GM12891 (cell line): ENCODE data around the gene PSTK.

Experiments used
- PAX5 ChIP-seq: IDR thresholded peaks from 2 replicates; pipeline ENCODE4 v1.6.1; 2011; ENCODE audit warnings: low read length, moderate library complexity, mild to moderate bottlenecking; ENCODE audit not compliant: insufficient read depth, severe bottlenecking
- POLR2AphosphoS5 ChIP-seq: IDR thresholded peaks from 2 replicates; pipeline ENCODE4 v1.6.1; 2011; ENCODE audit warnings: low read depth, low read length, control low read depth

DNA sequence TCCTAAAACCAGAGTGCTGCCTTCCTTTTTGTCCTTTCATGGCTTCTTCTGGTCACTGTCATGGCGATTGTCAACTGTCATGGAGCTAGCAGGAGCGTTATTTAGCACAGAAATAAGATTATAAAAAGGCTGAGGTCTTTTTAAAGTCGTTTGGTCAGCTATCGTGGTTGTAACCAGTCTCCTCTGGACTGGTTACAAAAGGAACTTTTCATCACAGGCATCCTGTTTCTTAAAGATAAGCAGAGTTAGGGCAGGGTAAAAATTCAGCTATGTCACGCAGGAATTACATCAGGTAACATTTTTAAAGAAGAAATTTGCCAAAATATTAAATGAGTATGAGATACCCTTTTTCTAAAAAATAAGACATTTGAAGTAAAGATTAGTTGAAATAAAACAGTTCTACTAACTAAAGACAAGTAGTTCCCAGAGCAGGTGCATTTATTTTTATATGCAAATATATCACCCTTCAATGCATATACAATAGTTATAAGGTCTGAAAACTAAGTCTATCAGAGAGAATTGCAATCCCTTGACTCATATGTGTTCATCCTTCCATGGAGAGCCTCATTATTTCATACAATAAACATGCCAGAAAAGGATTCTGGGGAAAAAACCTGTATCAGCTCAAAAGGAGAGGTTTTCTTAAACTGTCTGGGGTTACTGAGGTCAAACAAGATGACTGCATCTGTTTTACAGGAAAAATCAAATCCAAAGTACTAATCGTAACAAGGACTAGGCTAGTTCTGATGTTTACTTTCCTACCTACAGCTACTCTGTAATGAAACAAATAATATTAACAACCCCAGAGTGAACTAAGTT is 48.9 kb upstream of the PSTK start:
- TF ChIP-seq POLR2AphosphoS5, result no peak
- TF ChIP-seq PAX5, result no peak
